ENCODE results near the gene MDP1.
A peak's percentile ranks its signal among the peaks of the same experiment; 100 is the strongest.

MDP1 gene

GRCh38 chr14:24179294-24179960, 36.4 kb downstream of the MDP1 start:
- DNase-seq (ENCODE audit: insufficient read length, low spot score) (no peak), FAIRE-seq (peak; percentile 48)
- peak; percentile 32 for TF ChIP-seq POLR2AphosphoS5 (IDR thresholded peaks at IDR 0.05; ENCODE audit: low read depth, low read length)
- TF ChIP-seq TAF1 (IDR thresholded peaks at IDR 0.05; ENCODE audit: low read depth, low read length): no peak
- peak; percentile 55 for TF ChIP-seq POLR2A (IDR thresholded peaks at IDR 0.05; ENCODE audit: low read depth, low read length)
- no peak for TF ChIP-seq SPI1 (IDR thresholded peaks at IDR 0.05; ENCODE audit: low read depth, low read length)
- TF ChIP-seq PAX5 (IDR thresholded peaks at IDR 0.05; ENCODE audit: insufficient read depth, low read length, severe bottlenecking): no peak
- TF ChIP-seq POU2F2 (IDR thresholded peaks at IDR 0.05; ENCODE audit: low read depth, low read length): no peak

GRCh38 chr14:24178399-24179178, 37.3 kb downstream of the MDP1 start:
- no peak for DNase-seq (ENCODE audit: insufficient read length, low spot score)
- no peak for FAIRE-seq
- TF ChIP-seq POLR2AphosphoS5 (IDR thresholded peaks at IDR 0.05; ENCODE audit: low read depth, low read length) (no peak), POLR2A (IDR thresholded peaks at IDR 0.05; ENCODE audit: low read depth, low read length) (peak; percentile 15; the same call in 1 of the 2 replicates)

- FAIRE-seq (no peak), DNase-seq (ENCODE audit: insufficient read length, low spot score) (no peak)
- no peak for TF ChIP-seq POLR2AphosphoS5 (IDR thresholded peaks at IDR 0.05; ENCODE audit: low read depth, low read length)
- no peak for TF ChIP-seq POLR2A (IDR thresholded peaks at IDR 0.05; ENCODE audit: low read depth, low read length)
- no peak for TF ChIP-seq PAX5 (IDR thresholded peaks at IDR 0.05; ENCODE audit: insufficient read depth, low read length, severe bottlenecking)
- no peak for TF ChIP-seq TAF1 (IDR thresholded peaks at IDR 0.05; ENCODE audit: low read depth, low read length)
- TF ChIP-seq SPI1 (IDR thresholded peaks at IDR 0.05; ENCODE audit: low read depth, low read length): no peak
- peak; percentile 16; the same call in 1 of the 2 replicates for TF ChIP-seq POU2F2 (IDR thresholded peaks at IDR 0.05; ENCODE audit: low read depth, low read length)
Measured at GRCh38 chr14:24177891-24178290, 38.0 kb downstream of the MDP1 start.

GRCh38 chr14:24177041-24177825, 38.6 kb downstream of the MDP1 start:
- FAIRE-seq (no peak), DNase-seq (ENCODE audit: insufficient read length, low spot score) (no peak)
- TF ChIP-seq SPI1 (IDR thresholded peaks at IDR 0.05; ENCODE audit: low read depth, low read length): no peak
- TF ChIP-seq PAX5 (IDR thresholded peaks at IDR 0.05; ENCODE audit: insufficient read depth, low read length, severe bottlenecking): no peak
- peak; percentile 64; the same call in 1 of the 2 replicates for TF ChIP-seq POLR2A (IDR thresholded peaks at IDR 0.05; ENCODE audit: low read depth, low read length)
- TF ChIP-seq TAF1 (IDR thresholded peaks at IDR 0.05; ENCODE audit: low read depth, low read length): no peak
- peak; percentile 62 for TF ChIP-seq POLR2AphosphoS5 (IDR thresholded peaks at IDR 0.05; ENCODE audit: low read depth, low read length)
- TF ChIP-seq POU2F2 (IDR thresholded peaks at IDR 0.05; ENCODE audit: low read depth, low read length): no peak

- DNase-seq (ENCODE audit: insufficient read length, low spot score) (no peak), FAIRE-seq (no peak)
- TF ChIP-seq POLR2A (IDR thresholded peaks at IDR 0.05; ENCODE audit: low read depth, low read length) (no peak), POLR2AphosphoS5 (IDR thresholded peaks at IDR 0.05; ENCODE audit: low read depth, low read length) (peak; percentile 44; the same call in 1 of the 2 replicates), SPI1 (IDR thresholded peaks at IDR 0.05; ENCODE audit: low read depth, low read length) (no peak), TAF1 (IDR thresholded peaks at IDR 0.05; ENCODE audit: low read depth, low read length) (no peak), PAX5 (IDR thresholded peaks at IDR 0.05; ENCODE audit: insufficient read depth, low read length, severe bottlenecking) (no peak), POU2F2 (IDR thresholded peaks at IDR 0.05; ENCODE audit: low read depth, low read length) (no peak)
Measured at GRCh38 chr14:24176599-24176998, 39.3 kb downstream of the MDP1 start.

- TF ChIP-seq POLR2AphosphoS5 (IDR thresholded peaks at IDR 0.05; ENCODE audit: low read depth, low read length) (no peak; the same call in 1 of the 2 replicates), POLR2A (IDR thresholded peaks at IDR 0.05; ENCODE audit: low read depth, low read length) (0 out of 2 replicates have a peak, but pooled peaks have one; percentile 28)
- peak; percentile 20 for FAIRE-seq
Measured at GRCh38 chr14:24172871-24173281, 43.0 kb downstream of the MDP1 start.

GRCh38 chr14:24172261-24172860, 43.5 kb downstream of the MDP1 start:
- TF ChIP-seq POU2F2 (IDR thresholded peaks at IDR 0.05; ENCODE audit: low read depth, low read length): no peak
- no peak for TF ChIP-seq PAX5 (IDR thresholded peaks at IDR 0.05; ENCODE audit: insufficient read depth, low read length, severe bottlenecking)
- TF ChIP-seq TAF1 (IDR thresholded peaks at IDR 0.05; ENCODE audit: low read depth, low read length): no peak
- no peak; the same call in 1 of the 2 replicates for TF ChIP-seq POLR2AphosphoS5 (IDR thresholded peaks at IDR 0.05; ENCODE audit: low read depth, low read length)
- TF ChIP-seq POLR2A (IDR thresholded peaks at IDR 0.05; ENCODE audit: low read depth, low read length): no peak
- TF ChIP-seq SPI1 (IDR thresholded peaks at IDR 0.05; ENCODE audit: low read depth, low read length): no peak
- DNase-seq (ENCODE audit: insufficient read length, low spot score) (no peak), FAIRE-seq (peak; percentile 57)

More at GRCh38 chr14:24172871-24173281, 43.0 kb downstream of the MDP1 start:
- DNase-seq (ENCODE audit: insufficient read length, low spot score): no peak

GRCh38 chr14:24171422-24172260, 44.2 kb downstream of the MDP1 start, which contains the start of gene REC8:
TSS of gene REC8 (plus strand) at chr14:24172080. CDS start at chr14:24172553, 473 bp downstream.
- TF ChIP-seq TAF1 (IDR thresholded peaks at IDR 0.05; ENCODE audit: low read depth, low read length): peak; percentile 34; the same call in 1 of the 2 replicates
- TF ChIP-seq POU2F2 (IDR thresholded peaks at IDR 0.05; ENCODE audit: low read depth, low read length): peak; percentile 77
- TF ChIP-seq SPI1 (IDR thresholded peaks at IDR 0.05; ENCODE audit: low read depth, low read length): no peak
- peak; percentile 85 for TF ChIP-seq POLR2A (IDR thresholded peaks at IDR 0.05; ENCODE audit: low read depth, low read length)
- peak; percentile 92 for TF ChIP-seq POLR2AphosphoS5 (IDR thresholded peaks at IDR 0.05; ENCODE audit: low read depth, low read length)
- TF ChIP-seq PAX5 (IDR thresholded peaks at IDR 0.05; ENCODE audit: insufficient read depth, low read length, severe bottlenecking): peak; percentile 47
- FAIRE-seq: peak; percentile 94
- peak; percentile 95 for DNase-seq (ENCODE audit: insufficient read length, low spot score)
